Breast epithelium (tissue), 3 donors: ENCODE results near the gene LIX1L.

Experiments
- POLR2A ChIP-seq: fragments of 450-650 bp; IDR thresholded peaks from one replicate; pipeline ENCODE4 v1.6.1; 2016; ENCODE audit warnings: antibody characterized with exemption, mild to moderate bottlenecking, moderate library complexity
- POLR2AphosphoS5 ChIP-seq, 3 donors: sonication (generic); formaldehyde crosslinking; IDR thresholded peaks; one replicate each; pipeline ENCODE4 v1.6.1; 2017; ENCODE audit warnings: antibody characterized with exemption in 3 of 3
- TF ChIP-seq, protein P1 (sequence below), 3 donors: fragments of 450-650 bp; IDR thresholded peaks; one replicate each; pipeline ENCODE4 v1.5.1; 2016 to 2017; ENCODE audit warnings: antibody characterized with exemption in 3 of 3, mild to moderate bottlenecking in 3 of 3, moderate library complexity in 3 of 3

- TF ChIP-seq, protein P1, sequence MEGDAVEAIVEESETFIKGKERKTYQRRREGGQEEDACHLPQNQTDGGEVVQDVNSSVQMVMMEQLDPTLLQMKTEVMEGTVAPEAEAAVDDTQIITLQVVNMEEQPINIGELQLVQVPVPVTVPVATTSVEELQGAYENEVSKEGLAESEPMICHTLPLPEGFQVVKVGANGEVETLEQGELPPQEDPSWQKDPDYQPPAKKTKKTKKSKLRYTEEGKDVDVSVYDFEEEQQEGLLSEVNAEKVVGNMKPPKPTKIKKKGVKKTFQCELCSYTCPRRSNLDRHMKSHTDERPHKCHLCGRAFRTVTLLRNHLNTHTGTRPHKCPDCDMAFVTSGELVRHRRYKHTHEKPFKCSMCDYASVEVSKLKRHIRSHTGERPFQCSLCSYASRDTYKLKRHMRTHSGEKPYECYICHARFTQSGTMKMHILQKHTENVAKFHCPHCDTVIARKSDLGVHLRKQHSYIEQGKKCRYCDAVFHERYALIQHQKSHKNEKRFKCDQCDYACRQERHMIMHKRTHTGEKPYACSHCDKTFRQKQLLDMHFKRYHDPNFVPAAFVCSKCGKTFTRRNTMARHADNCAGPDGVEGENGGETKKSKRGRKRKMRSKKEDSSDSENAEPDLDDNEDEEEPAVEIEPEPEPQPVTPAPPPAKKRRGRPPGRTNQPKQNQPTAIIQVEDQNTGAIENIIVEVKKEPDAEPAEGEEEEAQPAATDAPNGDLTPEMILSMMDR (IDR thresholded peaks at IDR 0.05) = no peak
- TF ChIP-seq POLR2AphosphoS5 (IDR thresholded peaks at IDR 0.05) (no peak), POLR2A (no peak)
Observed at GRCh38 chr1:145927916-145928643, 29.7 kb downstream of the LIX1L start.
